HG02884 (cell line): ENCODE data around the gene CD53.
"Not testable (repeated sequence)": the region's sequence is repeated elsewhere in the genome, so short reads cannot be mapped to it uniquely, and the experiment has no call there.

Experiments used
- ATAC-seq: cut with Tn5 transposase; IDR thresholded peaks from one replicate; pipeline ENCODE4 v1.9.1; 2021; ENCODE audit warnings: mild to moderate bottlenecking, moderate library complexity; ENCODE audit not compliant: unreplicated experiment

The CD53 gene

GRCh38 chr1:110914676-110915075 is 41.7 kb downstream of the CD53 start:
- ATAC-seq, result no peak

GRCh38 chr1:110915804-110916203 is 42.9 kb downstream of the CD53 start:
- ATAC-seq, result no peak

DNA sequence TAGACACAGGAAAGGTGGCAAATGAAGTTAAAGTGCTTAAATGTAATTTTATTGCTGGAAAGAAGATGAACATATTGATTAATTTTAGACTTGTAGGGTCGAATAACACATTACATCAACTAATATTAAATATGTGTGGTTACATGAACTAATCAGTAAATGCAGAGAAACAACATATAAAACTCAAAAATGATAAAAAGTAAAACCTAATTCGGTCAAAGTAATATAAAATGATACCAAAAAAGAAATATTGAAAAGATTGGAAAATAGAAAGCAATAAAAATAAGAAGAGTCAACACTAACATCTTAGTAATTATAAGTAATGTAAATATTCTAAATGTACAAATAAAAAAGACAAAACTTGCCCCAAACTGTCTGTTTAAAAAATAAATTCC is 43.3 kb downstream of the CD53 start:
- no peak for ATAC-seq

- ATAC-seq, result no peak
These were observed 43.8 kb downstream of the CD53 start for GRCh38 chr1:110916669-110917306.

DNA sequence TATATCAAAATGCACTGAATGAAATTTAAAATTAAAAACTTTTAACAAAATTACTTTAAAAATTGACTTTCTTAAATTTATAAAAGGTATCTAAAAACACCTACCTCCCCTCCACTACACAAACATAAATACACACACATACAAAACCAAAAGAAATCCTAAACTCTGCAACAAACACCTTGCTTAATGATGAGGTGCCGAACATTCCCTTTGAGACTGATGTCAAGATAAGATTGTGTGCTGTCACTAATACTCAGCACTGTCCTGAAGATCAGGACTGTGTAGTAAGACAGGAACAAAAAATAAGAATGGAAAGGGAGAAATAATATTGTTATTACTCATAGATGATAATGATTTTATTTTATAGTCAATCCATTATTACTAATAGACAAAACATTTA is 45.1 kb downstream of the CD53 start:
- ATAC-seq, result no peak

GRCh38 chr1:110921953-110922352 is 49.0 kb downstream of the CD53 start:
- no peak for ATAC-seq

GRCh38 chr1:110927484-110928075 is 54.6 kb downstream of the CD53 start:
- no peak for ATAC-seq

DNA sequence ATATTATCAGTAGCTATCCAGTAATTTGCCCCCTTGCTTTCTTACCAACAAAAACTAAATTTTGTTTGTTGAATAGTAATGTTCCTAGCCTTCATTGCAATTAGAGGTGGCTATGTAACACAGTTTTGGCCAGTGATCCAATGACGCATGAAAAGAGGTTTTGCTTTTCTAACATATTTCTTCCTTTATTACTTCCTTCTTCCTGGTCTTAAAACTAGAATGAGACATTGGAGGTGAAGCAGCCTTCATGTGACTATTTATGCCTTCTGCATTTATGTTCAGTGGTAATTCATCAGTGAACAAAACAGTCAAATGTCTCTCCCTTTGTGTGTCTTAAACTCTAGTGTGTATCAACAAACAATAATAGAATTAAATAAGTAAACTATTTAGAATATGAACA is 55.2 kb downstream of the CD53 start:
- no peak for ATAC-seq

DNA sequence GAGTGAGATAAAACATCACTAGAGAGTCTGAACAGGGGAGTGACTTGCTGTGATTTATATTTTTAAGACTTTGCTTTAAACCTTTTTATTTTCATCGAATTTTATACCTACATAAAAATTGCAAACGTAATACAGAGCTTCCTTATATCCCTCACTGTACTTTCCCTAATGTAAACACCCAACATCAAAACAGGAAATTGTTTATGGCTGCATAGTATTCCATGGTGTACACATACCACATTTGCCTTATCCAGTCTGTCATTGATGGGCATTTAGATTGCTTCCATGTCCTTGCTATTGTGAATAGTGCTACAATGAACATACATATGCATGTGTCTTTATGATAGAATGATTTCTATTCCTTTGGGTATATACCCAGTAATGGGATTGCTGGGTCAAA is 56.0 kb downstream of the CD53 start:
- no peak for ATAC-seq

- not testable (repeated sequence) for ATAC-seq
These were observed 58.1 kb downstream of the CD53 start for GRCh38 chr1:110931097-110931496.

DNA sequence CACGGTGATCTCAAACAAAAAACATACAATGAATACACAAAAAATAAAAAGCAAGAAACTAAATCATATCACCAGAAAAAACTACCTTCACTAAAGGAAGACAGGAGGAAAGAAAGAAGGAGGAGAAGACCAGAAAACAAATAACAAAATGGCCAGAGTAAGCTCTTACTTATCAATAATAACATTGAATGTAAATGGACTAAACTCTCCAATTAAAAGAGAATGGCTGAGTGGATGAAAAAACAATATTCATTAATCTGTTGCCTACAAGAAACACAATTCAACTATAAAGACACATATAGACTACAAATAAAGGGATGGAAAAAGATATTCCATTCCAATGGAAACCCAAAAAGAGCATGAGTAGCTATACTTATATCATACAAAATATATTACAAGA is 63.6 kb downstream of the CD53 start:
- ATAC-seq, result no peak

- no peak for ATAC-seq
These were observed 71.9 kb downstream of the CD53 start for GRCh38 chr1:110944806-110945205.

DNA sequence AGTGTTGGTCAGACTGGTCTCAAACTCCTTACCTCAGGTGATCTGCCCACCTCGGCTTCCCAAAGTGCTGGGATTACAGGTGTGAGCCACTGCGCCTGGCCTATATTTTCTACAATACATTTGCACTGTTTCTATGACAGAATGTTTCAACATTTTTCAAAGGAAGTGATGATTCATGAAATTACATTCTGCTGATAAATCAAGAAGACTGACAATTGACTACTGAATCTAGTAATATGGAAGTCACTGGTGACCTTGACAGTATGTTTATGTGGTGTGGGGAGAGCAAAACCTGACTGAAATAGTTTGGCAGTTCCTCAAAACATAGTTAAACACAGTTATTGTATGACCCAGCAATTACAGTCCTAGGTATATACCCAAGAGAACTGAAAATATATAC is 72.7 kb downstream of the CD53 start:
- ATAC-seq, result no peak

GRCh38 chr1:110948038-110948810 is 75.3 kb downstream of the CD53 start:
- no peak for ATAC-seq
